Heart right ventricle (tissue), 16 donors: Measurements from ENCODE around the gene ZNF236. TPM values are rescaled to one million over a fixed set of nuclear protein-coding genes. Genes with fewer than 3 reads are reported as not detected.

Experiments used
- ATAC-seq, 8 donors: fragments of 200-7000 bp; cut with Tn5 transposase; one replicate each; pipeline ENCODE4 v1.9.1; 2020; ENCODE audit warnings: mild to moderate bottlenecking in 8 of 8, moderate library complexity in 8 of 8, moderate number of reproducible peaks in 1 of 8
- DNase-seq, 2 donors: peaks; one replicate each; pipeline ENCODE4 v3.0.0-alpha.2; 2020
- H3K27ac ChIP-seq, 10 donors: fragments of 200-600 bp; sonication (generic) in 2 of 10; one replicate each; pipeline versions ENCODE4 v1.5.0 to v1.8.0; 2020 to 2022; ENCODE audit warnings: mild to moderate bottlenecking in 3 of 10
- H3K27me3 ChIP-seq, 7 donors: fragments of 200-600 bp; one replicate each; pipeline ENCODE4 v1.8.0; 2021 to 2022; ENCODE audit warnings: mild to moderate bottlenecking in 2 of 7
- H3K36me3 ChIP-seq, 9 donors: fragments of 200-600 bp; sonication (generic) in 1 of 9; one replicate each; pipeline versions ENCODE4 v1.5.0 to v1.8.0; 2020 to 2022; ENCODE audit warnings: mild to moderate bottlenecking in 2 of 9
- H3K4me1 ChIP-seq, 9 donors: fragments of 200-600 bp; sonication (generic) in 1 of 9; one replicate each; pipeline versions ENCODE4 v1.5.0 to v1.8.0; 2020 to 2022; ENCODE audit warnings: mild to moderate bottlenecking in 4 of 9
- H3K4me3 ChIP-seq, 10 donors: fragments of 200-600 bp; sonication (generic) in 2 of 10; one replicate each; pipeline versions ENCODE4 v1.5.0 to v1.8.0; 2020 to 2022; ENCODE audit warnings: mild to moderate bottlenecking in 7 of 10, moderate library complexity in 2 of 10
- H3K9me3 ChIP-seq, 11 donors: fragments of 200-600 bp in 10 of 11; sonication (generic) in 2 of 11; one replicate each; pipeline versions ENCODE4 v1.5.0 to v1.8.0; 2013 to 2022; ENCODE audit warnings: mild to moderate bottlenecking in 2 of 11, control low read depth in 1 of 11, moderate library complexity in 1 of 11
- CTCF ChIP-seq, 9 donors: fragments of 200-600 bp; sonication (generic) in 2 of 9; IDR thresholded peaks; one replicate each; pipeline versions ENCODE4 v1.5.0 to v1.8.0; 2021 to 2022; ENCODE audit warnings: antibody characterized with exemption in 9 of 9, mild to moderate bottlenecking in 5 of 9, moderate library complexity in 1 of 9
- WGBS, 2 donors: extraction: QIAGEN DNeasy Blood & Tissue Kit; methylation state at CpG; one replicate each; pipeline ENCODE4 v1.1.7; 2013; ENCODE audit warnings: inconsistent platforms in 1 of 2; 5-methylcytosine and 5-hydroxymethylcytosine counted together
- intact Hi-C, 10 donors: fragments of 100-400 bp; cut with DNase I; formaldehyde crosslinking; loops; one replicate each; pipeline versions ENCODE4 v1.11.1 to v1.14.2; 2022
- polyA plus RNA-seq, 2 donors: library from polyadenylated mRNA; stranded (reverse); fragments of 200-250 nt; gene quantifications; one replicate each; pipeline ENCODE4 v1.2.3, GENCODE V29; 2013
- total RNA-seq, 10 donors: library from RNA; stranded (reverse); fragmentation: NEBNext Ultra II Directional in 3 of 10; extraction: Animal tissue kit (Norgen Biotek cat#: 25700) in 3 of 10; gene quantifications; one replicate each; pipeline versions ENCODE4 v1.2.1 to v1.2.4, GENCODE V29; 2021 to 2023
- donor health status: Arrhythmogenic right ventricular cardiomyopathy.
- donor health status: ischemic (EF 13 %, LVEDD 7.1; RV severe dilation, severe dysfunction).
- donor health status: healthy with polysubstance abuse.
- donor health status: DM: no; HTN: yes; CAD: no.
- donor health status: DM: no; HTN: no; CAD: no.
- donor health status: ischemic (EF 25% LVEDD 6.9; RV normal size, moderate dysfunction).
- donor health status: ischemic (EF 25% LVEDD 5.7; RV mildly dilated, moderate dysfunction).
- donor health status: healthy.
- donor health status: DM: yes; HTN: yes; CAD: no.
- donor health status: Ischemic cardiomyopathy.
- donor health status: ischemic (EF 35%, LVEDD 5.7; RV mildly dilated, moderate dysfunction).
- donor health status: nonischemic (EF 11% LVEDD 7.7; RV severe dilation, severe dysfunction).
- donor health status: DM: yes; HTN: yes; CAD: no.
- donor health status: PGD.
- donor health status: ischemic (EF 29% LVEDD 5.4; RV normal size, mild dysfunction).
- donor health status: nonischemic (EF 23%, LVEDD 6.1; RV moderate dilation, normal function).

Gene ZNF236
- total and polyA plus RNA-seq, 12 donors, result 0.75 to 14.9 (median 12.1) TPM

GRCh38 chr18:76967721-76968472 lies 145.5 kb downstream of the ZNF236 start:
- no peak for TF ChIP-seq CTCF (IDR thresholded peaks at IDR 0.05)
- WGBS, 2 donors, result 67 to 70% methylated on average over 17 of the region's 17 CpGs
- intact Hi-C loops, result no loop called here
- no peaks in the 10 kb centered on the region for H3K9me3 ChIP-seq
- peaks cover 0 to 28% (median 0%) of the 10 kb centered on the region in 9 donors for H3K36me3 ChIP-seq
- ATAC-seq (no peak), DNase-seq (no peak)
- peaks cover 0 to 12% (median 0%) of the 10 kb centered on the region in 9 donors for H3K4me1 ChIP-seq
- H3K27ac ChIP-seq, result no peak overlapping the region
- H3K27me3 ChIP-seq, result no peaks in the 10 kb centered on the region
- no peak overlapping the region for H3K4me3 ChIP-seq

- no peak overlapping the region for H3K4me3 ChIP-seq
These were observed 148.6 kb downstream of the ZNF236 start for GRCh38 chr18:76970770-76971559.

GRCh38 chr18:76972241-76972640 lies 149.9 kb downstream of the ZNF236 start:
- intact Hi-C loops, result loop anchor here in 1 of 10 donors (10.0 kb wide), 1 partner anchor 167 kb away; no protein-coding TSS in a partner anchor
- no peaks in the 10 kb centered on the region for H3K27me3 ChIP-seq
- H3K27ac ChIP-seq, result peak overlapping the region in 1 of 10 donors; percentile 27
- TF ChIP-seq CTCF (IDR thresholded peaks at IDR 0.05), result no peak
- H3K4me1 ChIP-seq, result peaks cover 0 to 9% (median 0%) of the 10 kb centered on the region in 9 donors
- no peak overlapping the region for H3K4me3 ChIP-seq
- H3K36me3 ChIP-seq, result peaks cover 0 to 25% (median 0%) of the 10 kb centered on the region in 9 donors
- no peak for DNase-seq
- no peaks in the 10 kb centered on the region for H3K9me3 ChIP-seq
- 90 to 91% methylated on average over 6 of the region's 6 CpGs for WGBS, 2 donors
- ATAC-seq, result no peak

More at GRCh38 chr18:76970770-76971559, 148.6 kb downstream of the ZNF236 start:
- intact Hi-C loops, result loop anchor here in 1 of 10 donors (10.0 kb wide), 1 partner anchor 166 kb away; no protein-coding TSS in a partner anchor
- no peak for DNase-seq
- no peak for TF ChIP-seq CTCF (IDR thresholded peaks at IDR 0.05)
- Histone ChIP-seq H3K4me1 (peaks cover 0 to 9% (median 0%) of the 10 kb centered on the region in 9 donors), H3K27me3 (no peaks in the 10 kb centered on the region), H3K36me3 (peaks cover 0 to 30% (median 0%) of the 10 kb centered on the region in 9 donors), H3K27ac (no peak overlapping the region), H3K9me3 (no peaks in the 10 kb centered on the region)
- no peak for ATAC-seq
- 82 to 84% methylated on average over 11 of the region's 11 CpGs for WGBS, 2 donors

GRCh38 chr18:76972846-76973519 lies 150.6 kb downstream of the ZNF236 start:
- Histone ChIP-seq H3K36me3 (peaks cover 0 to 25% (median 0%) of the 10 kb centered on the region in 9 donors), H3K27ac (peak overlapping the region in 1 of 10 donors; percentile 27), H3K9me3 (no peaks in the 10 kb centered on the region), H3K27me3 (no peaks in the 10 kb centered on the region), H3K4me3 (no peak overlapping the region), H3K4me1 (peaks cover 0 to 16% (median 4%) of the 10 kb centered on the region in 9 donors)
- intact Hi-C loops, result loop anchor here in 1 of 10 donors (10.0 kb wide), 1 partner anchor 168 kb away; no protein-coding TSS in a partner anchor
- DNase-seq, result no peak
- 68 to 73% methylated on average over 13 of the region's 13 CpGs for WGBS, 2 donors
- peak in 2 of 8 donors; percentile 34 to 50 for ATAC-seq
- TF ChIP-seq CTCF (IDR thresholded peaks at IDR 0.05), result no peak
